Osteoblast (primary cell): Measurements from ENCODE around the gene FOXF1. TPM values are rescaled to one million over a fixed set of nuclear protein-coding genes. Genes with fewer than 3 reads are reported as not detected.

Experiments
- DNase-seq: peaks from one replicate; pipeline ENCODE4 v3.0.0; 2011; ENCODE audit warnings: low spot score, mixed read lengths; ENCODE audit not compliant: insufficient read length; ENCODE audit errors: missing footprints
- H2AFZ ChIP-seq: 2 replicates; pipeline ENCODE4 v1.6.0; 2011; ENCODE audit warnings: mild to moderate bottlenecking, low read length
- H3K27ac ChIP-seq: 2 replicates; pipeline ENCODE4 v1.5.1; 2011; ENCODE audit warnings: mild to moderate bottlenecking, low read depth, low read length, moderate library complexity
- H3K27me3 ChIP-seq: 2 replicates; pipeline ENCODE4 v1.6.0; 2012; ENCODE audit warnings: mild to moderate bottlenecking, control low read depth, inconsistent platforms, low read length, moderate library complexity; ENCODE audit not compliant: insufficient read depth
- H3K36me3 ChIP-seq: 2 replicates; pipeline ENCODE4 v1.5.1; 2011; ENCODE audit warnings: mild to moderate bottlenecking, low read length, control low read depth, moderate library complexity; ENCODE audit not compliant: insufficient read depth
- H3K4me1 ChIP-seq: 2 replicates; pipeline ENCODE4 v1.5.1; 2011; ENCODE audit warnings: mild to moderate bottlenecking, low read length, control low read depth, moderate library complexity; ENCODE audit not compliant: insufficient read depth
- H3K4me2 ChIP-seq: 2 replicates; pipeline ENCODE4 v1.6.0; 2011; ENCODE audit warnings: mild to moderate bottlenecking, low read length; ENCODE audit not compliant: insufficient read depth
- H3K4me3 ChIP-seq: fragments of 200-600 bp; sonication (generic); 3 replicates; pipeline ENCODE4 v1.5.1; 2012; ENCODE audit warnings: mild to moderate bottlenecking, low read length, inconsistent platforms; ENCODE audit not compliant: insufficient read depth
- H3K79me2 ChIP-seq: 2 replicates; pipeline ENCODE4 v1.6.0; 2012; ENCODE audit warnings: mild to moderate bottlenecking, low read length, control low read depth, inconsistent platforms; ENCODE audit not compliant: insufficient read depth
- H3K9me3 ChIP-seq: 2 replicates; pipeline ENCODE4 v1.5.1; 2011; ENCODE audit warnings: low read depth, low read length, control low read depth
- H4K20me1 ChIP-seq: 2 replicates; pipeline ENCODE4 v1.6.0; 2012; ENCODE audit warnings: mild to moderate bottlenecking, low read length, control low read depth; ENCODE audit not compliant: insufficient read depth
- CTCF ChIP-seq: IDR thresholded peaks from 2 replicates; pipeline ENCODE4 v1.5.1; 2011; ENCODE audit warnings: mild to moderate bottlenecking, low read depth, low read length, moderate library complexity; ENCODE audit errors: extremely low read depth
- total RNA-seq: library from RNA; depleted of rRNA; stranded (reverse); fragments of >200 nt; gene quantifications from 2 replicates; pipeline ENCODE4 v1.2.3, GENCODE V29; 2012

FOXF1 gene
- total RNA-seq, 1 donor = not detected

GRCh38 chr16:86499440-86499786, 10.9 kb upstream of the FOXF1 start:
- no peak overlapping the region for H3K4me2 ChIP-seq
- peaks cover 10% of the 10 kb centered on the region for H4K20me1 ChIP-seq
- no peaks in the 10 kb centered on the region for H3K36me3 ChIP-seq
- no peak overlapping the region for H3K4me3 ChIP-seq
- no peaks in the 10 kb centered on the region for H3K9me3 ChIP-seq
- peaks cover 94% of the 10 kb centered on the region for H3K27me3 ChIP-seq
- no peak overlapping the region for H3K27ac ChIP-seq
- peak; percentile 55 for DNase-seq
- no peaks in the 10 kb centered on the region for H3K79me2 ChIP-seq
- no peaks in the 10 kb centered on the region for H3K4me1 ChIP-seq
- H2AFZ ChIP-seq = no peak overlapping the region
- TF ChIP-seq CTCF = no peak

GRCh38 chr16:86499889-86500707, 10.2 kb upstream of the FOXF1 start:
- Histone ChIP-seq H3K79me2 (no peaks in the 10 kb centered on the region), H3K36me3 (no peaks in the 10 kb centered on the region)

GRCh38 chr16:86500708-86501510, 9.4 kb upstream of the FOXF1 start:
- Histone ChIP-seq H3K36me3 (no peaks in the 10 kb centered on the region), H2AFZ (no peak overlapping the region), H3K79me2 (no peaks in the 10 kb centered on the region), H3K4me3 (no peak overlapping the region), H3K27ac (no peak overlapping the region), H3K4me1 (no peaks in the 10 kb centered on the region), H4K20me1 (peaks cover 11% of the 10 kb centered on the region), H3K9me3 (no peaks in the 10 kb centered on the region), H3K27me3 (peaks cover 92% of the 10 kb centered on the region), H3K4me2 (no peak overlapping the region)
- peak; percentile 75 for DNase-seq
- no peak for TF ChIP-seq CTCF

More at GRCh38 chr16:86499889-86500707, 10.2 kb upstream of the FOXF1 start:
- Histone ChIP-seq H4K20me1 (peaks cover 11% of the 10 kb centered on the region), H3K4me3 (no peak overlapping the region), H3K9me3 (no peaks in the 10 kb centered on the region), H2AFZ (no peak overlapping the region), H3K27ac (no peak overlapping the region), H3K4me1 (no peaks in the 10 kb centered on the region), H3K4me2 (no peak overlapping the region), H3K27me3 (peaks cover 94% of the 10 kb centered on the region)
- DNase-seq = peak; percentile 62
- no peak for TF ChIP-seq CTCF
